ENCODE measurements around the gene ZFP36.
A peak's percentile ranks its signal among the peaks of the same experiment; 100 is the strongest.

Gene ZFP36

GRCh38 chr19:39419003-39419402 lies 12.4 kb downstream of the ZFP36 start:
- no peak for DNase-seq

- no peak for DNase-seq
Observed at GRCh38 chr19:39420769-39421168, 14.1 kb downstream of the ZFP36 start.

GRCh38 chr19:39422020-39422419 lies 15.4 kb downstream of the ZFP36 start:
- no peak for DNase-seq

GRCh38 chr19:39423258-39424086 lies 16.8 kb downstream of the ZFP36 start:
- DNase-seq, result no peak

GRCh38 chr19:39424934-39425333 lies 18.3 kb downstream of the ZFP36 start:
- DNase-seq, result no peak

- DNase-seq, result no peak
Observed at GRCh38 chr19:39425744-39426143, 19.1 kb downstream of the ZFP36 start.

- no peak for DNase-seq
Observed at GRCh38 chr19:39426170-39426569, 19.5 kb downstream of the ZFP36 start.

GRCh38 chr19:39427707-39428106 lies 21.1 kb downstream of the ZFP36 start:
- no peak for DNase-seq

GRCh38 chr19:39428283-39429112 lies 21.9 kb downstream of the ZFP36 start:
- DNase-seq, result no peak

- peak in 4 of 5 experiments; percentile 64 to 93 (median 69) for DNase-seq
Observed at GRCh38 chr19:39430675-39431593, 24.3 kb downstream of the ZFP36 start.

GRCh38 chr19:39432677-39433025 lies 26.0 kb downstream of the ZFP36 start:
- DNase-seq, result no peak

GRCh38 chr19:39433480-39434079 lies 26.9 kb downstream of the ZFP36 start:
- no peak for DNase-seq

- no peak for DNase-seq
Observed at GRCh38 chr19:39434123-39435076, 27.8 kb downstream of the ZFP36 start.

- DNase-seq, result peak; percentile 98 to 99 (median 99)
Observed at GRCh38 chr19:39435499-39436349, 29.1 kb downstream of the ZFP36 start, which contains the start of gene RPS16. RPS16 (minus strand) TSS chr19:39435949; CDS start chr19:39435895, 54 bp downstream.

GRCh38 chr19:39436350-39436716 lies 29.7 kb downstream of the ZFP36 start:
- no peak for DNase-seq

GRCh38 chr19:39438270-39438934 lies 31.8 kb downstream of the ZFP36 start:
- no peak for DNase-seq

- peak in 1 of 5 experiments; percentile 26 for DNase-seq
Observed at GRCh38 chr19:39444598-39445195, 38.0 kb downstream of the ZFP36 start.

GRCh38 chr19:39445196-39446111 lies 38.8 kb downstream of the ZFP36 start, which contains the start of gene SUPT5H:
SUPT5H (plus strand) TSS chr19:39445582; CDS start chr19:39445891, 309 bp downstream.
- DNase-seq, result peak; percentile 91 to 100 (median 98)

Measured in T-helper 2 cell (primary cell).